ENCODE data around the gene WDR83.
A peak's percentile ranks its signal among the peaks of the same experiment; 100 is the strongest.
"Not testable (repeated sequence)": the region's sequence is repeated elsewhere in the genome, so short reads cannot be mapped to it uniquely, and the experiment has no call there.

Gene WDR83

DNA sequence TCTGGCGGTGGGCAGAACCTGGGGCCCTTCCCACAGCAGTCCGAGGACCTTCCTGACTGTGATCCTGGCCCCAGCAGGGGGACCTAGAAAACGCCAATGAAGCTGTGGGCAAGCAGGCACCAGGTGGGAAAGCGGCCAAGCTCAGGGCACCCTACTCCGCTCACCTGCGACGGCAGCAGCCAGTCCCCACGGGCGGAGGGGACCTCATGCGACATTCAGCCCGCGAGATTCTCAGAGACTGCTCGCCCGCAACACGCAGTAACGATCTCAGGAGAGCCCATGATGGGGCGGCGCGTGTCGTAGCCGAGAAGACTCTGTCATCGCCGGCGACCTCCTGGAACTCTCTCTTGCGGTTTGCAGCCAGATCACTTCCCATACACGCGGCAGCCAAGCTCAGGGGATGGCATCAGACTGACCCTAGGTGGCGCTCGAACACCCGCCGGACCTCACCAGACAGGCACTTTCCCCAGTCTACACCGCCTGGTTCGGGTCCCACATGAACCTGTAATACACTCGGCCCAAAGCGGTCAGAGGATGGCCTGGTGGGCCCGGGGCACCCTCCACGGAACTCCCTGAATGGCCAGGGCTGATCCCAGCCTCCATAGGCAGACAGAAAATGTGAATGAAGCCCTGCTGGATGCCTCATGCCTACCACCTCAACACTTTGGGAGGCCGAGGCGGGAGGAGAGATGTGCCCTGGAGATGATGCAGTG is 26.6 kb upstream of the WDR83 start:
- Histone ChIP-seq H3K9me3 (ENCODE audit: control insufficient read depth, insufficient read depth, low read length) (no peaks in the 10 kb centered on the region), H3K9me2 (replicated peaks; ENCODE audit: control insufficient read depth, low read length) (no peaks in the 10 kb centered on the region), H3K27me3 (ENCODE audit: control insufficient read depth, low read length) (no peaks in the 10 kb centered on the region), H3K79me2 (ENCODE audit: control insufficient read depth, low read length) (no peaks in the 10 kb centered on the region), H3K4me2 (ENCODE audit: low read length) (peak overlapping the region; percentile 46), H4K20me1 (ENCODE audit: control insufficient read depth, insufficient read depth, low read depth, low read length) (no peaks in the 10 kb centered on the region), H3K27ac (ENCODE audit: low read depth, low read length) (no peak overlapping the region), H3K4me1 (ENCODE audit: control insufficient read depth, low read length) (peaks cover 9% of the 10 kb centered on the region), H3F3A (ENCODE audit: control insufficient read depth, insufficient read depth) (no peaks in the 10 kb centered on the region), H3K4me3 (ENCODE audit: low read length) (peak overlapping the region; percentile 26; the same call in 1 of the 2 replicates), H3K36me3 (ENCODE audit: control insufficient read depth, low read length) (no peaks in the 10 kb centered on the region)
- TF ChIP-seq, protein P1, sequence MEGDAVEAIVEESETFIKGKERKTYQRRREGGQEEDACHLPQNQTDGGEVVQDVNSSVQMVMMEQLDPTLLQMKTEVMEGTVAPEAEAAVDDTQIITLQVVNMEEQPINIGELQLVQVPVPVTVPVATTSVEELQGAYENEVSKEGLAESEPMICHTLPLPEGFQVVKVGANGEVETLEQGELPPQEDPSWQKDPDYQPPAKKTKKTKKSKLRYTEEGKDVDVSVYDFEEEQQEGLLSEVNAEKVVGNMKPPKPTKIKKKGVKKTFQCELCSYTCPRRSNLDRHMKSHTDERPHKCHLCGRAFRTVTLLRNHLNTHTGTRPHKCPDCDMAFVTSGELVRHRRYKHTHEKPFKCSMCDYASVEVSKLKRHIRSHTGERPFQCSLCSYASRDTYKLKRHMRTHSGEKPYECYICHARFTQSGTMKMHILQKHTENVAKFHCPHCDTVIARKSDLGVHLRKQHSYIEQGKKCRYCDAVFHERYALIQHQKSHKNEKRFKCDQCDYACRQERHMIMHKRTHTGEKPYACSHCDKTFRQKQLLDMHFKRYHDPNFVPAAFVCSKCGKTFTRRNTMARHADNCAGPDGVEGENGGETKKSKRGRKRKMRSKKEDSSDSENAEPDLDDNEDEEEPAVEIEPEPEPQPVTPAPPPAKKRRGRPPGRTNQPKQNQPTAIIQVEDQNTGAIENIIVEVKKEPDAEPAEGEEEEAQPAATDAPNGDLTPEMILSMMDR (IDR thresholded peaks at IDR 0.05; ENCODE audit: low read depth, low read length, poor library complexity, severe bottlenecking): peak; percentile 93
- no peak for TF ChIP-seq EZH2phosphoT487 (IDR thresholded peaks at IDR 0.05; ENCODE audit: borderline replicate concordance, low read length)

DNA sequence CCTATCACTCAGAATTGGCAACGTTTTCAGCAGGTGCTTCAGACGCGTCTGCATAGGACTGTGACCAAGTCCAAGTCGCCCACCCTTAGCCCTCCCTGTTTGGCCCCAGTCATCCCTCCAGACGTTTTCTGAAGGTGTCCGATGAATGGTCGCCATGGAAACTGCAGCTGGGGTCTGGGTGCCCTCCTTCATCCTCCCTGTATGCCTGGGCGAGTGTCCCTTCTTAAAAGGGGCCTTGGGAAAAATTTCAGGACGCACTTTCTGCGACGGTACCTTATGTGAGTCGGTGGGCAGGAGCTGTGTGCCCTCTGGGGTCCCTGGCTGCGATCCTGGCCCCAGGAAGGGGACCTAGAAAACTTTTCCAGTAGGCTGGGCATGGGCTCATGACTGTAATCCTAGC is 25.2 kb upstream of the WDR83 start:
- H3K4me1 ChIP-seq (ENCODE audit: control insufficient read depth, low read length): peaks cover 9% of the 10 kb centered on the region
- H3K9me2 ChIP-seq (replicated peaks; ENCODE audit: control insufficient read depth, low read length): no peaks in the 10 kb centered on the region
- H3K79me2 ChIP-seq (ENCODE audit: control insufficient read depth, low read length): no peaks in the 10 kb centered on the region
- no peaks in the 10 kb centered on the region for H4K20me1 ChIP-seq (ENCODE audit: control insufficient read depth, insufficient read depth, low read depth, low read length)
- H3K4me3 ChIP-seq (ENCODE audit: low read length): no peak overlapping the region
- H3K27me3 ChIP-seq (ENCODE audit: control insufficient read depth, low read length): no peaks in the 10 kb centered on the region
- no peaks in the 10 kb centered on the region for H3F3A ChIP-seq (ENCODE audit: control insufficient read depth, insufficient read depth)
- no peaks in the 10 kb centered on the region for H3K36me3 ChIP-seq (ENCODE audit: control insufficient read depth, low read length)
- TF ChIP-seq, protein P1 (IDR thresholded peaks at IDR 0.05; ENCODE audit: low read depth, low read length, poor library complexity, severe bottlenecking): no peak
- no peak for TF ChIP-seq EZH2phosphoT487 (IDR thresholded peaks at IDR 0.05; ENCODE audit: borderline replicate concordance, low read length)
- H3K27ac ChIP-seq (ENCODE audit: low read depth, low read length): no peak overlapping the region
- no peak overlapping the region for H3K4me2 ChIP-seq (ENCODE audit: low read length)
- no peaks in the 10 kb centered on the region for H3K9me3 ChIP-seq (ENCODE audit: control insufficient read depth, insufficient read depth, low read length)

DNA sequence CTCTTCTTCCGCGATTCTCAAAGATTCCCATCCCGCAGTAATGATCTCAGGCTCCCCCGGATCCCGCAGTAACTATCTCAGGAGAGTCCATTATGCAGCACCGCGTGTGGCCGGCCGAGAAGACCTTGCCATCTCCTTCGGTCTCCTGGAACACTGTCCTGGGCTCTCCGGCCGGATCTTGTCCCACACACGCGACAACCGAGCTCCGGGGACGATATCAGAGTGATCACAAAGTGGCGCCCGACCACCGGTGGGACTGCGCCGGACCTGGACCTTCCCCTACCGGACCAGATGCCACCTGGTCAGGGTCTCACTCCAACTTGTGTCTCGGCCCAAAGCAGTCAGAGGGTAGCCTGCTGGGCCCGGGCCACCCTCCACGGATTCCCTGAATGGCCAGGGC is 24.1 kb upstream of the WDR83 start:
- H3K27me3 ChIP-seq (ENCODE audit: control insufficient read depth, low read length): no peaks in the 10 kb centered on the region
- H3K9me3 ChIP-seq (ENCODE audit: control insufficient read depth, insufficient read depth, low read length): no peaks in the 10 kb centered on the region
- H3K36me3 ChIP-seq (ENCODE audit: control insufficient read depth, low read length): no peaks in the 10 kb centered on the region
- peaks cover 9% of the 10 kb centered on the region for H3K4me1 ChIP-seq (ENCODE audit: control insufficient read depth, low read length)
- H3F3A ChIP-seq (ENCODE audit: control insufficient read depth, insufficient read depth): no peaks in the 10 kb centered on the region
- H4K20me1 ChIP-seq (ENCODE audit: control insufficient read depth, insufficient read depth, low read depth, low read length): no peaks in the 10 kb centered on the region
- no peak for TF ChIP-seq EZH2phosphoT487 (IDR thresholded peaks at IDR 0.05; ENCODE audit: borderline replicate concordance, low read length)
- no peak overlapping the region for H3K27ac ChIP-seq (ENCODE audit: low read depth, low read length)
- no peak overlapping the region for H3K4me3 ChIP-seq (ENCODE audit: low read length)
- no peaks in the 10 kb centered on the region for H3K9me2 ChIP-seq (replicated peaks; ENCODE audit: control insufficient read depth, low read length)
- no peaks in the 10 kb centered on the region for H3K79me2 ChIP-seq (ENCODE audit: control insufficient read depth, low read length)
- no peak overlapping the region for H3K4me2 ChIP-seq (ENCODE audit: low read length)

DNA sequence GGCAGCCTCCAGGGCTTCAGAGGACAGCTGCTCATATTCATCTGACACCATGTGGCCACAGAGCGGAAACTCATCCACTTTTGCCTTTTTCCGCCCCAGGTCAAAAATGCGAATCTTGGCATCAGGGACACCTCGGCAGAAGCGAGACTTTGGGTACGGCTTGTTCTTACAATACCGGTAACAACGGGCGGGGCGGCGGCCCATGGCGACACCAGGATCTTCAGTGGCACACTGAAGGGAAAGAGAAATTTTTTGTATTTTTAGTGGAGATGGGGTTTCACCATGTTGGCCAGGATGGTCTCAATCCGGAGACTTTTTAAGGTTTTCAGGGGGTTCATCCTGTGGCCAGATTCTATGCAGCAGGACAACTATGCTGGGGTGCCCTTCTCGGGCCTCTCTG is 22.9 kb upstream of the WDR83 start:
- not testable (repeated sequence) for H3K4me3 ChIP-seq (ENCODE audit: low read length); H4K20me1 ChIP-seq (ENCODE audit: control insufficient read depth, insufficient read depth, low read depth, low read length); H3K9me2 ChIP-seq (replicated peaks; ENCODE audit: control insufficient read depth, low read length); H3K4me2 ChIP-seq (ENCODE audit: low read length); H3K4me1 ChIP-seq (ENCODE audit: control insufficient read depth, low read length); H3K36me3 ChIP-seq (ENCODE audit: control insufficient read depth, low read length); H3K27ac ChIP-seq (ENCODE audit: low read depth, low read length); H3K79me2 ChIP-seq (ENCODE audit: control insufficient read depth, low read length); H3K27me3 ChIP-seq (ENCODE audit: control insufficient read depth, low read length); H3F3A ChIP-seq (ENCODE audit: control insufficient read depth, insufficient read depth); H3K9me3 ChIP-seq (ENCODE audit: control insufficient read depth, insufficient read depth, low read length)

All from DOHH2 (cell line).